HG03469 (cell line): ENCODE results near the gene MISP.
"Not testable (repeated sequence)": the region's sequence is repeated elsewhere in the genome, so short reads cannot be mapped to it uniquely, and the experiment has no call there.

ENCODE experiments used
- ATAC-seq: cut with Tn5 transposase; IDR thresholded peaks from one replicate; pipeline ENCODE4 v1.9.1; 2021; ENCODE audit warnings: mild to moderate bottlenecking, moderate library complexity, moderate number of reproducible peaks; ENCODE audit not compliant: unreplicated experiment

MISP gene

GRCh38 chr19:750640-751423 lies at the start of gene MISP:
Gene MISP (plus strand): TSS chr19:751112. CDS start chr19:756947, 5,835 bp downstream.
- ATAC-seq: no peak

GRCh38 chr19:702847-703246 lies 48.1 kb upstream of the MISP start:
- not testable (repeated sequence) for ATAC-seq

- no peak for ATAC-seq
Observed at GRCh38 chr19:703329-703650, 47.6 kb upstream of the MISP start.

GRCh38 chr19:703651-704446 lies 47.1 kb upstream of the MISP start:
- ATAC-seq: no peak

- ATAC-seq: no peak
Observed at GRCh38 chr19:704447-704741, 46.5 kb upstream of the MISP start.

- no peak for ATAC-seq
Observed at GRCh38 chr19:708154-709143, 42.5 kb upstream of the MISP start, which contains the start of gene PALM. Gene PALM (plus strand): TSS chr19:708935. CDS start chr19:709147, 212 bp downstream.

- no peak for ATAC-seq
Observed at GRCh38 chr19:709196-709964, 41.5 kb upstream of the MISP start.

- ATAC-seq: no peak
Observed at GRCh38 chr19:709965-710571, 40.8 kb upstream of the MISP start.

- ATAC-seq: no peak
Observed at GRCh38 chr19:710767-711166, 40.1 kb upstream of the MISP start.

- no peak for ATAC-seq
Observed at GRCh38 chr19:711254-711653, 39.7 kb upstream of the MISP start.

GRCh38 chr19:715347-715746 lies 35.6 kb upstream of the MISP start:
- ATAC-seq: no peak

GRCh38 chr19:718251-718951 lies 32.5 kb upstream of the MISP start:
- ATAC-seq: no peak

GRCh38 chr19:718991-719512 lies 31.9 kb upstream of the MISP start:
- no peak for ATAC-seq

GRCh38 chr19:719636-720344 lies 31.1 kb upstream of the MISP start:
- no peak for ATAC-seq

GRCh38 chr19:720345-721160 lies 30.4 kb upstream of the MISP start:
- no peak for ATAC-seq

- ATAC-seq: no peak
Observed at GRCh38 chr19:722553-723101, 28.3 kb upstream of the MISP start.

GRCh38 chr19:723247-723646 lies 27.7 kb upstream of the MISP start:
- no peak for ATAC-seq
